GM04503 (cell line): ENCODE results near the gene TNFSF11.

Experiments used
- DNase-seq: peaks from one replicate; pipeline ENCODE4 v3.0.0-alpha.2; 2012; ENCODE audit warnings: low read depth

Gene TNFSF11

DNA sequence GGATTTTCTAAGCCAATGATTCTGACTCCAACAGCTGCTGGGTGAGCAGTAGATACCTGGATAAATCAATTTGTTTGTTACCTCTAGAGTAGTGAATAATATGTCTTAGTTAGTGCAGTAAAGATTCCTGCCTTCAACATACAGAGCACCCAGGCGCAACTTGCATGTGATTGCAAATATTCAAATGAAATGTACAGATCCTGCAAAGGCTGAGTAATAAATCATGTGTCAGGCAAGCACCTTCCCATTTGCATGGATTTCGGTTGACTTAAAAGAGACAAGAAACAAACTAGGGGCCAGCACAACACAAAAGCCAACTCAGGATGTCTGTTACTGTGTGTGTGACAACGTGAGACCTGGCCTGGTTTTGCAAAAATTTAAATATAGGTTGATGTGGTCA lies 79.7 kb downstream of the TNFSF11 start:
- no peak for DNase-seq

GRCh38 chr13:42654212-42654611 lies 80.3 kb downstream of the TNFSF11 start:
- DNase-seq, result no peak

DNA sequence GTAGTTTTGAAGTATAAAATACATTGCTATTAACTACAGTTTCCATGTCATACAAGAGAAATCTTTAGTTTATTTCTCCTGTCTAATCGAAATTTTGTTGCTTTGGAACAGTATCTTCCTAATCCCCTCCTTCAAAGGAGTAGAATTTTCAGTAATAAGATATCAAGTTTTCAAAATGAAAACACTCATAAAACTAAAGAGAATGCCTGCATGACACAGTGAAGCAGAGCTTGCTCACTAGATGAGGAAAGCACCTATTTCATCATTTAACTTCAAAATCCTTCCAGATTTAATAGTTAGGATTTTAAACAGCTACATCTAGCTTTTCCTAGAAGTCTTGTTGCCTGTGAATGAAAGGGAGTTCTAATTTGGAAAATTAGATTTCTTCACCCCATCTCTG lies 80.8 kb downstream of the TNFSF11 start:
- DNase-seq, result no peak

- DNase-seq, result no peak
Observed at GRCh38 chr13:42656161-42656560, 82.2 kb downstream of the TNFSF11 start.

DNA sequence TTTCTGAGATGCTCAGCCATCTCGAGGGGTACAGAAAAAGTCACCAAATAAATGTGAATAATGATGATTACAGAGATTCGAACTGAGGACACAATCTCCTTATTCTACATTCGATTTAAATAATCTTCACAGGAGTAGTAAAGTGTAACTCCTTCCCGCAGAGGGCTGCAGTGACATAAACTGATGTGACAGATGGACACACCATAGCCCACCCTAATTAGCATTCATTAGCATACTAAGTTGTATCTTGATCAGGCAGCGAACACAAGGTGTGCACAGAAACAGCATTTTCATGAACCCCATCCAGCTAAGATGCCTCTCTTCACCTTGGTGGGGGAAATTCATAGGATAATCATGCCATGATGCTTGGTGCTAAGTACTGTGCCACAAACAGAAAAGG lies 83.0 kb downstream of the TNFSF11 start:
- DNase-seq, result no peak
